HG03521 (cell line): ENCODE measurements around the gene ANAPC5.
"Not testable (repeated sequence)": the region's sequence is repeated elsewhere in the genome, so short reads cannot be mapped to it uniquely, and the experiment has no call there.

Experiments
- ATAC-seq: cut with Tn5 transposase; IDR thresholded peaks from one replicate; pipeline ENCODE4 v1.9.1; 2021; ENCODE audit warnings: mild to moderate bottlenecking, moderate library complexity; ENCODE audit not compliant: unreplicated experiment

ANAPC5 gene

GRCh38 chr12:121288158-121288845 is 63.9 kb downstream of the ANAPC5 start:
- ATAC-seq: no peak

- ATAC-seq: no peak
Measured at GRCh38 chr12:121287267-121287954, 64.8 kb downstream of the ANAPC5 start.

- ATAC-seq: no peak
Measured at GRCh38 chr12:121285856-121286255, 66.4 kb downstream of the ANAPC5 start.

GRCh38 chr12:121284551-121285390 is 67.4 kb downstream of the ANAPC5 start:
- no peak for ATAC-seq

GRCh38 chr12:121283841-121284240 is 68.4 kb downstream of the ANAPC5 start:
- no peak for ATAC-seq

GRCh38 chr12:121283388-121283787 is 68.8 kb downstream of the ANAPC5 start:
- no peak for ATAC-seq

- ATAC-seq: not testable (repeated sequence)
Measured at GRCh38 chr12:121282910-121283309, 69.3 kb downstream of the ANAPC5 start.

- no peak for ATAC-seq
Measured at GRCh38 chr12:121282072-121282742, 70.0 kb downstream of the ANAPC5 start.

GRCh38 chr12:121281116-121281515 is 71.1 kb downstream of the ANAPC5 start:
- not testable (repeated sequence) for ATAC-seq

GRCh38 chr12:121280531-121280930 is 71.7 kb downstream of the ANAPC5 start:
- ATAC-seq: not testable (repeated sequence)

GRCh38 chr12:121279507-121279915 is 72.7 kb downstream of the ANAPC5 start:
- no peak for ATAC-seq

GRCh38 chr12:121279071-121279375 is 73.2 kb downstream of the ANAPC5 start:
- no peak for ATAC-seq

- no peak for ATAC-seq
Measured at GRCh38 chr12:121278169-121279070, 73.8 kb downstream of the ANAPC5 start.

GRCh38 chr12:121277374-121277759 is 74.8 kb downstream of the ANAPC5 start:
- no peak for ATAC-seq

GRCh38 chr12:121274036-121274763 is 78.0 kb downstream of the ANAPC5 start:
- no peak for ATAC-seq

GRCh38 chr12:121273364-121273896 is 78.8 kb downstream of the ANAPC5 start:
- no peak for ATAC-seq

GRCh38 chr12:121267822-121268221 is 84.4 kb downstream of the ANAPC5 start:
- no peak for ATAC-seq

GRCh38 chr12:121264951-121265515 is 87.2 kb downstream of the ANAPC5 start:
- no peak for ATAC-seq

GRCh38 chr12:121264135-121264534 is 88.1 kb downstream of the ANAPC5 start:
- ATAC-seq: no peak
